ENCODE measurements around the gene KCTD16.

Gene KCTD16

GRCh38 chr5:144206141-144206540 is 35.5 kb downstream of the KCTD16 start:
- DNase-seq (ENCODE audit: insufficient read length, low spot score) (no peak), FAIRE-seq (no peak)

GRCh38 chr5:144207875-144208444 is 37.3 kb downstream of the KCTD16 start:
- FAIRE-seq (no peak), DNase-seq (ENCODE audit: insufficient read length, low spot score) (no peak)

- FAIRE-seq = no peak
- DNase-seq (ENCODE audit: insufficient read length, low spot score) = no peak
Observed at GRCh38 chr5:144209361-144209760, 38.7 kb downstream of the KCTD16 start.

GRCh38 chr5:144210655-144211054 is 40.0 kb downstream of the KCTD16 start:
- DNase-seq (ENCODE audit: insufficient read length, low spot score) (no peak), FAIRE-seq (no peak)

- DNase-seq (ENCODE audit: insufficient read length, low spot score) (no peak), FAIRE-seq (no peak)
Observed at GRCh38 chr5:144219869-144220268, 49.2 kb downstream of the KCTD16 start.

GRCh38 chr5:144227363-144227999 is 56.8 kb downstream of the KCTD16 start:
- no peak for FAIRE-seq

GRCh38 chr5:144230806-144231205 is 60.1 kb downstream of the KCTD16 start:
- DNase-seq (ENCODE audit: insufficient read length, low spot score) (no peak), FAIRE-seq (no peak)

More at GRCh38 chr5:144227363-144227999, 56.8 kb downstream of the KCTD16 start:
- no peak for DNase-seq (ENCODE audit: insufficient read length, low spot score)

DNA sequence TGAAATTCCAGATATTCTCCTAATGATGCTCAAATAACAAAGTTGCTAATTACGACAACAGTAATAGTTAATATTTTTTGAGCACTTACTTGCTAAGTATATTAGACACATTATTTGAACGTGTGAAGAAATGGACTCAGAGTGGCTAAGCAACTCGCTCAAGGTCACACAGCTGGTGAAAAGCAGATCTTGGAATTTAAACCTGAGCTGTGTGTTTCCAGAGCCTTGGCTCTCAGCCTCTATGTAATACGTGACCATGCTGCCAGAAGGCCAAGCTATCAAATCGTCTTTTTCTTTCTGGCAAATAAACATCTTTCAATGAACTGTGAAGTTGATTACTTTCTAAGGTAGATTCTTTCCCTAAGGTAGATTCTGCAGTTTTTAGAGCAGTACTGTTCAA is 61.6 kb downstream of the KCTD16 start:
- DNase-seq (ENCODE audit: insufficient read length, low spot score) = no peak
- FAIRE-seq = no peak

- no peak for DNase-seq (ENCODE audit: insufficient read length, low spot score)
- FAIRE-seq = no peak
Observed at GRCh38 chr5:144236499-144236898, 65.8 kb downstream of the KCTD16 start.

GRCh38 chr5:144237851-144238250 is 67.2 kb downstream of the KCTD16 start:
- FAIRE-seq (no peak), DNase-seq (ENCODE audit: insufficient read length, low spot score) (no peak)

GRCh38 chr5:144247131-144247530 is 76.5 kb downstream of the KCTD16 start:
- peak; percentile 10 for DNase-seq (ENCODE audit: insufficient read length, low spot score)
- no peak for FAIRE-seq

DNA sequence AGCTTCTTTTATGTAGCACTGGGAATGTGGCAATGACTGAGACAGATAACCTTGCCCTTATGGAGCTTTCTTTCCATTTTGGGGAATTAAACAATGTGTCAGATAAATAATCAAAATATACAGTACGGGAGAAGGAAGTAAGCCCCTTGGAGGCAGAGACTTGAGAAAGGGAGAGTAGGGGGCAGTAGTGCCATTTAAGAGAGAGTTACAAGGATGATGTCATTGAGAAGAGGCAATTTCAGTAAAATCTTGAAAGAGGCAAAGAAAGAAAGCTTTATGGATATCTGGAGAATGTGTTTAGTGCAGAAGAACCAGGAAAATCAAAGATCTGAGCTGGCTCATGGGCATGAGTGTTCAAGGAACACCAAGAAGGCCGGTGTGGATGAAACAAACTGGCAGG is 77.3 kb downstream of the KCTD16 start:
- FAIRE-seq (no peak), DNase-seq (ENCODE audit: insufficient read length, low spot score) (no peak)

GRCh38 chr5:144249755-144250464 is 79.2 kb downstream of the KCTD16 start:
- FAIRE-seq = no peak
- no peak for DNase-seq (ENCODE audit: insufficient read length, low spot score)

DNA sequence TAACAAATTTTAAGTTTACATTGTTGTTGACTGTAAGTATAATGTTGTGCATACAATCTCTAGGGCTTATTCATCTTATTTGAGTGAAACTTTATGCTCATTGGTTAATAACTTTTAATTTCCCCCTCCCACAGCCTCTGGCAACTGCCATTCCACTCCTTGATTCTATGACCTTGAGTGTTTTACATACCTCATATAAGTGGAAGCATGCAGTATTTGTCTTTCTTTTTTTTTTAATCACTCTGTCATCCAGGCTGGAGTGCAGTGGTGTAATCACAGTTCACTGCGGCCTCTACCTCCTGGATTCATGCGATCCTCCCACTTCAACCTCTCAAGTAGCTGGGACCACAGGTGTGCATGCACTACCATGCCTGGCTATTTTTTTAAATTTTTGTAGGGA is 83.9 kb downstream of the KCTD16 start:
- FAIRE-seq (no peak), DNase-seq (ENCODE audit: insufficient read length, low spot score) (no peak)

GRCh38 chr5:144260121-144260520 is 89.4 kb downstream of the KCTD16 start:
- FAIRE-seq (no peak), DNase-seq (ENCODE audit: insufficient read length, low spot score) (no peak)

GRCh38 chr5:144265643-144266247 is 95.1 kb downstream of the KCTD16 start:
- FAIRE-seq (no peak), DNase-seq (ENCODE audit: insufficient read length, low spot score) (no peak)

- DNase-seq (ENCODE audit: insufficient read length, low spot score) = no peak
- FAIRE-seq = no peak
Observed at GRCh38 chr5:144267961-144268513, 97.4 kb downstream of the KCTD16 start.

- no peak for FAIRE-seq
Observed at GRCh38 chr5:144273232-144274027, 102.8 kb downstream of the KCTD16 start.

DNA sequence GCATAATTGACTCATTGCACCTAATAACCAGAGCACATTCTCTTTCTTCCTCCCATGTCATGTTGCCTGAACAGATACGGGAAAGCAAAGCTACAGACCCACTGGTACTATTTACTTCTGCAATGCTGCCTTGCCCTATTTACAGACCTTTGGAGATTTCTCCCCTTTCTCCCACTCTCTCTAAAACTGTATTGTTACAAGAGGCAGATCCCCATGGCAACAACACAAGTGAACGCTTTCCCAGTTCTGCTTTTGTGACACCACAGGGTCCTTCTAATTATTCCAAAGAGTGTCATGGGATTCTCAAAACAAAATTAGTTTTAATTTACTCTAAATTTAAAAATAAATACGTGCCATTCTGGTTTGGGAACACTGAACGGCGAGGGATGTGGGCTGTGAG is 104.7 kb downstream of the KCTD16 start:
- FAIRE-seq (no peak), DNase-seq (ENCODE audit: insufficient read length, low spot score) (no peak)

More at GRCh38 chr5:144273232-144274027, 102.8 kb downstream of the KCTD16 start:
- no peak for DNase-seq (ENCODE audit: insufficient read length, low spot score)

DNA sequence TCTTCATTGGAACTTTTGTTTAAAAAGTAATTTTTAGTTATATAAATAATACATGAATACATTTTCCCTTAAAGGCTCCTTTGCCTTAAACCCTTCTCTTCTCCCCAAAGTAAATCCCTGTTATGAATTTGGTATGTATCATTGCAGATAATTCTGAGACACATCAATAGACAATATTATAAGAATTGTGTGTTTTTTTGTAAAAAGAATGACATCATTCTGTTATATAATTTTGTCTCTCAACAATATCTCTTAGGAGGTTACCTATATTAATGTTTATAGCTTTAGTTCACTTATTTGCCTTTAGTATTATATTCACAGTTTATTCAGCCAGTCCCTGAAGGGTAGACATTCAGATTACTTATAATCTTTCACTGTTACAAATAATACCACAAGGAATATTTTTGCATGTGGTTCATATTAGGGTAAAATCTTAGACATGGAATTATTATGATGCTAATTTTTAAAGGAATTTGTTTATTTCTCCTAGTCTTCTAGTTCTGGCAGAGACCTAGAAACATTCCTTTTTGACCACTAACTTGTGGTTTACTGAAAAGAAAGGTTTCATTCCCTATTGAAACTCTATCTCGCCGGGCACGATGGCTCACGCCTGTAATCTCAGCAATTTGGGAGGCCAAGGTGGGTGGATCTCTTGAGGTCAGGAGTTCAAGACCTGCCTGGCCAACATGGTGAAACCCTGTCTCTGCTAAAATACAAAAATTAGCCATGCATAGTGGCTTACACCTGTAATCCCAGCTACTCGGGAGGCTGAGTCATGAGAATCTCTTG is 105.6 kb downstream of the KCTD16 start:
- FAIRE-seq (no peak), DNase-seq (ENCODE audit: insufficient read length, low spot score) (no peak)
